BE2C (cell line): Measurements from ENCODE around the gene OSBPL3.

Experiments used
- DNase-seq: peaks from one replicate; pipeline ENCODE4 v3.0.0-alpha.2; 2020
- H3K27me3 ChIP-seq: fragments of 250-450 bp; sonication (Bioruptor Pico); 2 replicates; pipeline ENCODE4 v1.5.1; 2020; ENCODE audit warnings: mild to moderate bottlenecking
- H3K36me3 ChIP-seq: fragments of 250-450 bp; sonication (Bioruptor Pico); 2 replicates; pipeline ENCODE4 v1.5.1; 2020; ENCODE audit warnings: mild to moderate bottlenecking
- H3K4me1 ChIP-seq: fragments of 250-450 bp; sonication (Bioruptor Pico); 2 replicates; pipeline ENCODE4 v1.5.1; 2020
- H3K4me3 ChIP-seq: 2 replicates; pipeline ENCODE4 v1.5.1; 2011; ENCODE audit warnings: low read depth, low read length
- H3K9me3 ChIP-seq: fragments of 250-450 bp; sonication (Bioruptor Pico); 2 replicates; pipeline ENCODE4 v1.5.1; 2020
- TF ChIP-seq, protein P1 (sequence below): IDR thresholded peaks from 2 replicates; pipeline ENCODE4 v1.5.1; 2012; ENCODE audit warnings: mild to moderate bottlenecking, low read depth, low read length

Gene OSBPL3

DNA sequence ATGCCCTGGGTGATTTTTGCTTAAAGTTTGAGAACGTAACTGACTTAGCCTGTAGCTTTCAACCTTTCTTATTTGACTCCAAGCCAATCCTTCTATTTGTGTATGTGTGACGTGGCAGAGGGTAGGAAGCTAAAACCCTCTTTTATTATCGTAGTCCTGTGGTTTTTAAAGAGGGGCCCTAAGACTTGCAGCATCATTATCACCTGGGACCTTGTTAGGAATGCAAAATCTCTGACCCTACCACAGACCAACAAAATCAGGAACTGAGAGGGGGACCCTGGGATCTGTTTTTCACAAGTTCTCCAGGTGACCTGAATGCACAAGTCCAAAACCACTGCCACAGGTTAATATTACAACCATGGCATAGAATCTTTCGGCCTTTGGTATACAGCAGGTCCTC, 80.1 kb downstream of the OSBPL3 start:
- Histone ChIP-seq H3K27me3 (no peaks in the 10 kb centered on the region), H3K36me3 (peaks cover 4% of the 10 kb centered on the region; the same call in 1 of the 2 replicates), H3K4me1 (peaks cover 27% of the 10 kb centered on the region), H3K9me3 (no peaks in the 10 kb centered on the region), H3K4me3 (no peak overlapping the region)
- TF ChIP-seq, protein P1, sequence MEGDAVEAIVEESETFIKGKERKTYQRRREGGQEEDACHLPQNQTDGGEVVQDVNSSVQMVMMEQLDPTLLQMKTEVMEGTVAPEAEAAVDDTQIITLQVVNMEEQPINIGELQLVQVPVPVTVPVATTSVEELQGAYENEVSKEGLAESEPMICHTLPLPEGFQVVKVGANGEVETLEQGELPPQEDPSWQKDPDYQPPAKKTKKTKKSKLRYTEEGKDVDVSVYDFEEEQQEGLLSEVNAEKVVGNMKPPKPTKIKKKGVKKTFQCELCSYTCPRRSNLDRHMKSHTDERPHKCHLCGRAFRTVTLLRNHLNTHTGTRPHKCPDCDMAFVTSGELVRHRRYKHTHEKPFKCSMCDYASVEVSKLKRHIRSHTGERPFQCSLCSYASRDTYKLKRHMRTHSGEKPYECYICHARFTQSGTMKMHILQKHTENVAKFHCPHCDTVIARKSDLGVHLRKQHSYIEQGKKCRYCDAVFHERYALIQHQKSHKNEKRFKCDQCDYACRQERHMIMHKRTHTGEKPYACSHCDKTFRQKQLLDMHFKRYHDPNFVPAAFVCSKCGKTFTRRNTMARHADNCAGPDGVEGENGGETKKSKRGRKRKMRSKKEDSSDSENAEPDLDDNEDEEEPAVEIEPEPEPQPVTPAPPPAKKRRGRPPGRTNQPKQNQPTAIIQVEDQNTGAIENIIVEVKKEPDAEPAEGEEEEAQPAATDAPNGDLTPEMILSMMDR, result no peak
- no peak for DNase-seq

DNA sequence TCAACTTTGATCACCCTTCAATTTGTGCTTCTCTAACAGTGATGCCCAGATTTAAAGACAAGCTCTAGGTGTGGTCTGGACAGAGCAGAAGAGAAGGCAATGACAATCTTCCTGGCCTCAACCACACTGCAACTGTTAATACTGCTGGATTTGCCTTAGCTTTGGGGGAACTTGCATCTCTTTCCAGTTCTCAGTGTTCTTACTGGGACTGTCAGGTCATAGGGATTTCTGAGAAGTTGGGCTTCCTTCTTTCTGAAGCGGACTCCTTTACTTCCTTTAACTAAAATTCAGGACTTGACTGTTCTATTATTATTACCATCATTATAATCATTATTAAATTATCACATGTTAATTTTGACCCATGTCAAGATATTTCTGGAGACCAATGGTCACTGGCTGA, 80.8 kb downstream of the OSBPL3 start:
- H3K36me3 ChIP-seq, result peaks cover 3% of the 10 kb centered on the region; the same call in 1 of the 2 replicates
- H3K4me3 ChIP-seq, result no peak overlapping the region
- TF ChIP-seq, protein P1, result no peak
- H3K9me3 ChIP-seq, result no peaks in the 10 kb centered on the region
- peaks cover 25% of the 10 kb centered on the region for H3K4me1 ChIP-seq
- no peaks in the 10 kb centered on the region for H3K27me3 ChIP-seq
- DNase-seq, result no peak

DNA sequence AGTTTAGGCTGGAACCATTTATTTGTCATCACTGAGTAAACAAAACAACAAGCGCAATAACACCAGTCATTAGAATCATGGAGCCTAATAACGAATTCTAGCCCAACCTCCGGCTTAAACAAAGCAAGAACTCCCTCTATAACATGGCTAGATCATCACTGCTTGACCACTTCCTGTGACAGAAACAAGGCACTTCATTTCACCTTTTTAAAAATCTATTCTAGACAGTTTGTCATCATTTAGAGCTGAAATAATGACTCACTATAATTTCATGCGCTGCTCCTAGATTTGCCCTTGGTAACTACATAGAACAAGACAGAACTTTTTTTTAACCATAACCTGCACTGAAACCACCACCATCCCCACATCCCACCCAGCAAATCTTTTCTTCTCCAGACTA, 81.3 kb downstream of the OSBPL3 start:
- TF ChIP-seq, protein P1, result no peak
- Histone ChIP-seq H3K4me3 (no peak overlapping the region), H3K9me3 (no peaks in the 10 kb centered on the region), H3K36me3 (no peaks in the 10 kb centered on the region), H3K4me1 (peaks cover 22% of the 10 kb centered on the region), H3K27me3 (no peaks in the 10 kb centered on the region)
- no peak for DNase-seq

DNA sequence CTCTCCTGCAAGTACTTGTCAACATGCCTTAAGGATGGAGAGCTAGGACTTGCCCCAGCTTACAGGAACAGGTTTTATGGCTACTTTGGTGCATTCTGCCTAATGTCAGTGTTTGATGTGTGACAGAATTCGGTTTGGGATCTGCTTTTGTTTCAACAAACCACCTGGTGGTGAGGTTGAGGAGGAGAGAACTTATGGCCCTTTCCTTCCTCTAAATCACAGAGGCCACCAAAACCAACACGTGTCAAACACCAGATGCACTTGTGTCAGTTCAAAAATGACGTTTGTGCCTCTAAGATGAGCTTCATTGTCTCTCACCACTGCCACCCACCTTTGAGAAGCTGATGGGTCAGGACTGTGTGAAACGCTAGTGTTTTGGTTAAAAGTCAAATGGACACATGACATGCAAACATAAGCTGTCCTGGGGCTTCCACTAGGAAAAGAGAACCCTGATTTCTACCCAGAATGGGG, 83.9 kb downstream of the OSBPL3 start:
- H3K27me3 ChIP-seq, result no peaks in the 10 kb centered on the region
- no peaks in the 10 kb centered on the region for H3K9me3 ChIP-seq
- no peak for DNase-seq
- H3K4me3 ChIP-seq, result no peak overlapping the region
- TF ChIP-seq, protein P1, result peak; percentile 27; the same call in 1 of the 2 replicates
- H3K36me3 ChIP-seq, result no peaks in the 10 kb centered on the region
- H3K4me1 ChIP-seq, result peaks cover 19% of the 10 kb centered on the region

DNA sequence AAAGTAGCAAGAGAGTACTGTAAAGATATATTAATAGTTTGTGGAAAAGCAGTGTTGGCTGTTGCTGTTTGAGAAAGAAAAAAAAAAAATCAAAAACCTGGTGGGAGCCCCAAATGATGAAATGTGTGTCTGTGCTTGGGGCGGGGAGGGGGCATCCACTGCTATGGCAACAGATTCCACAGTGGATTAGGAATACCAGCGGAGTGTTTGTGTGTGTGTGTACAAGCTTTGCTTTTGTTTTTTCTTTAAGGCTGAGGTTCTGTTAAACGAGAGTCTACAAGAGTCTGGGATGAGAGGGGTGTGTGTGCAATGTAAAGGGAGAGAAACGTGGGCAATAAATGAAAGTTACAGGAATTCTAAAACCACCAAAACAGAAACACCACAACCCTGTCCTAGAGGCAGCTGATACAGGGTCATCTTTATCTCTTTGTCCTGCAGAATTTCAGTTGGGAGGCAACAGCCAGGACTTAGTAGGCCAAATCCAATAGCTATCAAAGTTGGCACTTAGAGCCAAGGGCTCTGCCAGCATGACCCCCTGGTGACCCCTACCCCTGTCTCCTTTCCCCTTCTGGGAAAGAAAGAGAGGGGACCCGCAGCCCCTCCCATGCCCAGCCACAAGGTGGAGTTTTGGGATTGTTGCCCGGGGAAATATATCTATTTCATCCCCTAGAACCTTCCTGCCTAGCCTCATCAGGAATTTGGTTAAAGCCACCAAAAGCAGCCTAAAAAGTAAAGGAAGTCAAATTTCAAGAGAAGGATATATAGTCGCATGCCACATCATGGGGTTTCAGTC, 85.4 kb downstream of the OSBPL3 start:
- DNase-seq, result peak; percentile 44

More for the DNA sequence above, 85.4 kb downstream of the OSBPL3 start:
- TF ChIP-seq, protein P1, result peak; percentile 62
- Histone ChIP-seq H3K36me3 (peaks cover 6% of the 10 kb centered on the region; the same call in 1 of the 2 replicates), H3K9me3 (no peaks in the 10 kb centered on the region), H3K27me3 (no peaks in the 10 kb centered on the region), H3K4me3 (no peak overlapping the region), H3K4me1 (peaks cover 19% of the 10 kb centered on the region)
